ENCODE measurements around the gene PCDHGB4. TPM values are rescaled to one million over a fixed set of nuclear protein-coding genes. Genes with fewer than 3 reads are reported as not detected.

PCDHGB4 gene
- total RNA-seq, 2 donors from 2014 or later, result 0.29 to 0.39 TPM

Other genes starting within 250 kb of the PCDHGB4 start
- not detected for gene PCDHB6, start 237.6 kb upstream of the PCDHGB4 start, total RNA-seq
- gene PCDHB7, start 215.1 kb upstream of the PCDHGB4 start, total RNA-seq, result not detected
- not detected for gene PCDHB8, start 209.9 kb upstream of the PCDHGB4 start, total RNA-seq
- gene PCDHB16, start 205.3 kb upstream of the PCDHGB4 start, total RNA-seq, result not detected
- under 1 TPM in 1 of 2 donors, not detected in 1; 0.17 TPM for gene PCDHB9, start 200.5 kb upstream of the PCDHGB4 start, total RNA-seq
- gene PCDHB10, start 195.3 kb upstream of the PCDHGB4 start, total RNA-seq, result not detected
- gene PCDHB11, start 188.1 kb upstream of the PCDHGB4 start, total RNA-seq, result not detected
- gene PCDHB12, start 179.0 kb upstream of the PCDHGB4 start, total RNA-seq, result not detected
- under 1 TPM in 1 of 2 donors, not detected in 1; 0.10 TPM for gene PCDHB13, start 173.8 kb upstream of the PCDHGB4 start, total RNA-seq
- not detected for gene PCDHB14, start 164.4 kb upstream of the PCDHGB4 start, total RNA-seq
- not detected for gene PCDHB15, start 142.3 kb upstream of the PCDHGB4 start, total RNA-seq
- 1 to 10 TPM in 1 of 2 donors, under 1 TPM in 1; 0.67 to 2.2 TPM for gene SLC25A2, start 83.6 kb upstream of the PCDHGB4 start, total RNA-seq
- 10 to 100 TPM; 52.5 to 63.5 TPM for gene TAF7, start 66.9 kb upstream of the PCDHGB4 start, total RNA-seq
- gene PCDHGA1, start 57.2 kb upstream of the PCDHGB4 start, total RNA-seq, result under 1 TPM in 1 of 2 donors, not detected in 1; 0.07 TPM
- not detected for gene PCDHGA2, start 48.9 kb upstream of the PCDHGB4 start, total RNA-seq
- gene PCDHGA3, start 43.9 kb upstream of the PCDHGB4 start, total RNA-seq, result not detected
- gene PCDHGB1, start 37.6 kb upstream of the PCDHGB4 start, total RNA-seq, result under 1 TPM; 0.12 to 0.17 TPM
- gene PCDHGA4, start 32.7 kb upstream of the PCDHGB4 start, total RNA-seq, result under 1 TPM; 0.48 to 0.50 TPM
- under 1 TPM; 0.47 to 0.76 TPM for gene PCDHGB2, start 27.7 kb upstream of the PCDHGB4 start, total RNA-seq
- gene PCDHGA5, start 23.5 kb upstream of the PCDHGB4 start, total RNA-seq, result under 1 TPM; 0.33 to 0.36 TPM
- gene PCDHGB3, start 17.5 kb upstream of the PCDHGB4 start, total RNA-seq, result under 1 TPM; 0.71 to 0.81 TPM
- under 1 TPM; 0.40 to 0.73 TPM for gene PCDHGA6, start 13.8 kb upstream of the PCDHGB4 start, total RNA-seq
- gene PCDHGA7, start 5.0 kb upstream of the PCDHGB4 start, total RNA-seq, result under 1 TPM; 0.10 to 0.25 TPM
- gene PCDHGA8, start 4.9 kb downstream of the PCDHGB4 start, total RNA-seq, result under 1 TPM; 0.19 to 0.20 TPM
- gene PCDHGB5, start 10.2 kb downstream of the PCDHGB4 start, total RNA-seq, result 1 to 10 TPM; 1.7 to 2.8 TPM
- under 1 TPM; 0.71 to 0.92 TPM for gene PCDHGA9, start 15.1 kb downstream of the PCDHGB4 start, total RNA-seq
- 1 to 10 TPM in 1 of 2 donors, under 1 TPM in 1; 0.89 to 1.1 TPM for gene PCDHGB6, start 20.3 kb downstream of the PCDHGB4 start, total RNA-seq
- 1 to 10 TPM in 1 of 2 donors, under 1 TPM in 1; 0.67 to 1.2 TPM for gene PCDHGA10, start 25.3 kb downstream of the PCDHGB4 start, total RNA-seq
- under 1 TPM; 0.33 to 0.95 TPM for gene PCDHGB7, start 30.0 kb downstream of the PCDHGB4 start, total RNA-seq
- gene PCDHGA11, start 33.4 kb downstream of the PCDHGB4 start, total RNA-seq, result under 1 TPM; 0.33 to 0.55 TPM
- gene PCDHGA12, start 42.8 kb downstream of the PCDHGB4 start, total RNA-seq, result 1 to 10 TPM in 1 of 2 donors, under 1 TPM in 1; 0.69 to 1.4 TPM
- 1 to 10 TPM in 1 of 2 donors, under 1 TPM in 1; 0.33 to 1.8 TPM for gene PCDHGC3, start 88.3 kb downstream of the PCDHGB4 start, total RNA-seq
- under 1 TPM in 1 of 2 donors, not detected in 1; 0.26 TPM for gene PCDHGC4, start 97.3 kb downstream of the PCDHGB4 start, total RNA-seq
- under 1 TPM in 1 of 2 donors, not detected in 1; 0.17 TPM for gene PCDHGC5, start 101.4 kb downstream of the PCDHGB4 start, total RNA-seq
- gene DIAPH1, start 231.3 kb downstream of the PCDHGB4 start, total RNA-seq, result 100 to 1,000 TPM; 280 to 289 TPM
- gene HDAC3, start 249.2 kb downstream of the PCDHGB4 start, total RNA-seq, result 100 to 1,000 TPM in 1 of 2 donors, 10 to 100 TPM in 1; 80.0 to 128 TPM
- gene RELL2, start 249.3 kb downstream of the PCDHGB4 start, total RNA-seq, result 10 to 100 TPM in 1 of 2 donors, 1 to 10 TPM in 1; 8.1 to 39.3 TPM